Measurements from ENCODE around the gene RAB3GAP2.

GRCh38 chr1:220318673-220319072 is 46.4 kb upstream of the RAB3GAP2 start:
- TF ChIP-seq POLR2AphosphoS5 (IDR thresholded peaks at IDR 0.05; ENCODE audit: borderline replicate concordance, low read depth, low read length) (no peak), EZH2 (IDR thresholded peaks at IDR 0.05) (no peak)

Measured in SK-N-MC (cell line).